ENCODE results near the gene SETD1B. TPM values are rescaled to one million over a fixed set of nuclear protein-coding genes. Genes with fewer than 3 reads are reported as not detected.

SETD1B gene
- total RNA-seq, 4 donors from 2014 or later = 1.3 to 63.6 (median 5.6) TPM

DNA sequence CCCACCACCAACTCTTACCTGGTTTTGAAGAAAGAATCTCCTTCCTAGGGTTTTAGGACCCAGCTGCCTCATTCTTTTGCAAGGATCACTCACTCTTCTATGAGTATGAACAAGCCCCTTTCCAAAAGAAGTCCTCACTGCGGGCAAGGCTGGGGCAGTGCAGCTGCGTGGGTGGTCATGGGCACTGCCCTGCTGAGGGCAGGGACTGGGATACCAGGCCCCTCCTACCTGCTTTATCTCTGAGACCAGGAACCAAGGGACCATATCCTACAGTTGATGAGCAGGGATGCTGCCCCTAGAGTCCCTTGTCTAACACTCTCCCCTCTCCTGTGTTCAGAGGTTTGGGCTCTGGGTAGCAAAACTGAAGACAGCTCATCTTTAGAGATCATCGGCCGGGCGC is 34.3 kb downstream of the SETD1B start:
- Histone ChIP-seq H3K4me1 (no peaks in the 10 kb centered on the region), H3K36me3 (no peaks in the 10 kb centered on the region), H3K4me3 (no peak overlapping the region), H3K9me3 (no peaks in the 10 kb centered on the region), H3K27ac (no peak overlapping the region), H3K27me3 (no peaks in the 10 kb centered on the region)
- no peak for TF ChIP-seq POLR2A (IDR thresholded peaks at IDR 0.05)
- no peak for TF ChIP-seq CTCF (IDR thresholded peaks at IDR 0.05)
- intact Hi-C loops (cut with DNase I; ENCODE audit: low total_unique reads) = no loop called here
- no peak for DNase-seq

DNA sequence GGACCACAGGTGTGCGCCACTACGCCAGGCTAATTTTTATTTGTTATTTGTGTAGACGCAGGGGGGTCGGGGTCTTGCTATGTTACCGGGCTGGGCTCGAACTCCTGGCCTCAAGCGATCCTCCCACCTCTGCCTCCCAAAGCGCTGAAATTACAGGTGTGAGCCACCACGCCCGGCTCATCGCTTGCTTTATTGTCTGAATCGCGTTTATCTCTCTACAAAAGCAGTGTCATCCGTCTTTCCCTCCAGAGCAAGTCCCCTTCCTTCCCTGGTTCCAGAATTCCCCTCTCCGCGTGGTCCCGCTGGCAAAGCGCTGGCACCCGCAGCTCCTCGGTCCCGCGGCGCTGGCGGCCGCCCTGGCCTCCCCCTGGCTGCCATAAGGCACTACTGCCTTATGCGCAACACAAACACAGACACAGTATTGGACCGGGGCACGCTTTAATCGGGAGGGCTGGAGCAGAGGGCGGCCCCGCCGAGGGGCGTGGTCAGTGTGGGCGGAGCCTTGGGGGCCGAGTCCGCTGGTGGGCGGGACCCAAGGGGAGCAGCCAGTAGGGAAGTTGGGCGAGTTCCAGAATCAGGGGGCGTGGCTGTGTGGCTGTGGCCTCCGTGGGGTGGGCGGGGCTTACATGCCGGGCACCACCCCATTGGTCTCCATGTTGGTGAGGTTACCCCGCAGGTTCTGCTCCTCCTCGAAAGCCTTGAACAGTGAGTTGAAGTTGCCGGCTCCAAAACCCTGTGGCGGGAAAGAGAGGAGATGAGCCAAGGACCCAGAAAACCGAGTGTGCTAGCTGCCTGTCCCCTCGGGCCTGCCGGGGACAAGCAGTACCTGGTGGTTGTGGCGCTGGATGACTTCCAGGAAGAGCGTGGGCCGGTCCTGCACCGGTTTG is 35.5 kb downstream of the SETD1B start:
- TF ChIP-seq POLR2A (IDR thresholded peaks at IDR 0.05) (peak; percentile 55 to 74), CTCF (IDR thresholded peaks at IDR 0.05) (peak; percentile 41 to 76 (median 56))
- Histone ChIP-seq H3K36me3 (no peaks in the 10 kb centered on the region), H3K27me3 (no peaks in the 10 kb centered on the region), H3K4me1 (no peaks in the 10 kb centered on the region), H3K4me3 (peak overlapping the region; percentile 45 to 54), H3K27ac (peak overlapping the region; percentile 60 to 67), H3K9me3 (no peaks in the 10 kb centered on the region)
- intact Hi-C loops (cut with DNase I; ENCODE audit: low total_unique reads) = no loop called here
- peak; percentile 99 for DNase-seq

DNA sequence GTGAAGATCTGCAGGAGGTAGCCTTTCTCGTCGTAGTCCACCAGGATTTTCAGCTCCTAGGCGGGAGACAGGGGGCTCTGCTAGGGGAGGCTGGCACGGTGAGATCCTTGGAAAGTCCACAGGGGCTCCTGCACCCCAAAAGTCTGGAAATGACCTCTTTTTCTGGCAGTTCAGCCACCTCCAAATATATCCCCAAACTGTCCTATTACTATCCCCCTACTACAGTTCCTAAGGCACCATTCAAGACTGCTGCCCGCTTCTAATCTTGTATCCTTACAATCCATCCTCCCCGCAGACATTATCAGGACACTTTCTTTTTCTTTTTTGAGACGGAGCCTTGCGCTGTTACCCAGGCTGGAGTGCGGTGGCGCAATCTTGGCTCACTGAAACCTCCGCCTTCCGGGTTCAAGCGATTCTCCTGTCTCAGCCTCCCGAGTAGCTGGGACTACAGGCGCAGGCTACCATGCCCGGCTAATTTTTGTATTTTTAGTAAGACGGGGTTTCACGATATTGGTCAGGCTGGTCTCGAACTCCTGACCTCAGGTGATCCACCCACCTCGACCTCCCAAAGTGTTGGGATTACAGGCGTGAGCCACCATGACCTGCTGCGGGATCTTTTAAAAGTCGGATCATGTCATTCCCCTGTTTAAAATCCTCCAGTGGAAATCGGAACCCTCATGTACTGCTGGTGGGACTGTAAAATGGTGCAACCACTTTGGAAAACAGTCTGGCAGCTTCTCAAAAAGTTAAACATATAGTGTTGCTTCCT is 36.4 kb downstream of the SETD1B start:
- Histone ChIP-seq H3K27me3 (no peaks in the 10 kb centered on the region), H3K36me3 (no peaks in the 10 kb centered on the region), H3K9me3 (no peaks in the 10 kb centered on the region), H3K4me1 (no peaks in the 10 kb centered on the region), H3K27ac (peak overlapping the region; percentile 24 to 67), H3K4me3 (peak overlapping the region; percentile 45 to 54)
- no peak for DNase-seq
- intact Hi-C loops (cut with DNase I; ENCODE audit: low total_unique reads) = no loop called here
- TF ChIP-seq POLR2A (IDR thresholded peaks at IDR 0.05) = no peak
- TF ChIP-seq CTCF (IDR thresholded peaks at IDR 0.05) = no peak

DNA sequence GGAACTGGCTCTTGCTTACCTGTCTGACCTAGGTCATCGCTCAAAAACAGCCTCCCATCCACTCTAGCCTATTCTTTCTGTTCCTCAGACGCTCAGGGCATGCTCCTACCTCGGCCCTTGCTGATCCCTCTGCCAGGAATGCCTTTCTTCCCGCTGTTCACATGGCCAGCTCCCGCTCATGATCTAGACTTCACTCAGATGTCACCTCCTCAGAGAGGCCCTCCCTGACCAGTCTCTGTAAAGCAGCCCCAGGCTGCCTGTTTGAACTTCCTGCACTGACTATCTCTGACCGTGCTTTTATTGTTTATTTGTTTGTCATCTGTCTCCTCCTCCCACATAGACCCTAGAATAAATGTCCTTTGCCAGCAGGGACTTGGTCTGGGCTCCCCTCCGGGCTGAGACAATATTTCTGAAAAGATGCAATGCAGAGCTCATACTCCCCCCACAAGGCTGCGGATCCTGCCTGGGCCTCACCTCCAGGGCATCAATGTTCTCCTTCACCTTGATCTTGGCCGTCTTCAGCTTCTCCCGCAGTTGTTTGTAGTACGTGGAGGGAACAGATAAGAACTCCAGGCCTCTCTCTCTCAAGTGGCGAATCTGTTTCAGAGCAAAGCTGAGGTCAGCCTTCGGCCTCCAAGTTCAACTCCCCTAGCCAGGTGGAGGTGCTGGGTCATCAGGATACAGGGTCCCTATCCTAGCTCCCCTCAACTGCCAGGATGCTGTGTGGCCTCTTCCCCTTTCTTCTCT is 39.6 kb downstream of the SETD1B start:
- intact Hi-C loops (cut with DNase I; ENCODE audit: low total_unique reads) = no loop called here
- TF ChIP-seq POLR2A (IDR thresholded peaks at IDR 0.05) (no peak), CTCF (IDR thresholded peaks at IDR 0.05) (no peak)
- Histone ChIP-seq H3K36me3 (no peaks in the 10 kb centered on the region), H3K27ac (no peak overlapping the region), H3K4me3 (no peak overlapping the region), H3K9me3 (no peaks in the 10 kb centered on the region), H3K27me3 (no peaks in the 10 kb centered on the region), H3K4me1 (no peaks in the 10 kb centered on the region)
- DNase-seq = no peak

Measured in uterus (tissue), 4 donors.